HEK293T (cell line): ENCODE data around the gene RAB31.

Source experiments
- BHLHE40 ChIP-seq: fragments of 450-650 bp; IDR thresholded peaks from 2 replicates; pipeline ENCODE4 v1.6.1; 2016; ENCODE audit warnings: mild to moderate bottlenecking, moderate library complexity, borderline replicate concordance
- ELF4 ChIP-seq: fragments of 450-650 bp; IDR thresholded peaks from 2 replicates; pipeline ENCODE4 v1.6.1; 2017; ENCODE audit warnings: antibody characterized with exemption
- FOXK2 ChIP-seq: fragments of 450-650 bp; IDR thresholded peaks from 2 replicates; pipeline ENCODE4 v1.6.1; 2016; ENCODE audit warnings: mild to moderate bottlenecking
- FOXM1 ChIP-seq: fragments of 450-650 bp; IDR thresholded peaks from 2 replicates; pipeline ENCODE4 v1.6.1; 2017; ENCODE audit warnings: mild to moderate bottlenecking, borderline replicate concordance
- SP1 ChIP-seq: fragments of 450-650 bp; IDR thresholded peaks from 2 replicates; pipeline ENCODE4 v1.6.1; 2017
- ZNF384 ChIP-seq: fragments of 450-650 bp; IDR thresholded peaks from 2 replicates; pipeline ENCODE4 v1.6.1; 2016
- TF ChIP-seq, protein P1 (sequence below): fragments of 450-650 bp; IDR thresholded peaks from 2 replicates; pipeline ENCODE4 v1.6.1; 2016

DNA sequence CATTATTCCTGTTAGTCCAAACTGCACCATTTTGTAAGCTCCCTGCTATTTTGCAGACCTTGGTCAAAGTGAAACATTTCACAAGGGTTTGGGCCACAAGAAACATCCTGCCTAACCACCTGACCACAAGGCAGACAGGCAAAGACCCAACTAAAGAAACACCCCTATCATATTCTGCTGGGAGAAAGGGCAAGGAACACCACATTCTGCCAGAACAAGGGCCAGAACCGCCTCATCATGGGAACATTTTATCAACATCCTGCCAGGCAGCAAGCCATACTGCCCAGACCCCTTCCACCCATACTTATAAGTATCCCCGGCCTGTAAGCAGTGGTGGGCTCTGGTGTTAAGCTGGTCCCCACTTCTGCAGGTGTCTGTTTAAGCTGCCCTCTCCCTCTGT, 12.0 kb upstream of the RAB31 start:
- TF ChIP-seq BHLHE40 (no peak), ZNF384 (no peak), FOXM1 (no peak), FOXK2 (no peak), ELF4 (no peak), SP1 (no peak)
- TF ChIP-seq, protein P1, sequence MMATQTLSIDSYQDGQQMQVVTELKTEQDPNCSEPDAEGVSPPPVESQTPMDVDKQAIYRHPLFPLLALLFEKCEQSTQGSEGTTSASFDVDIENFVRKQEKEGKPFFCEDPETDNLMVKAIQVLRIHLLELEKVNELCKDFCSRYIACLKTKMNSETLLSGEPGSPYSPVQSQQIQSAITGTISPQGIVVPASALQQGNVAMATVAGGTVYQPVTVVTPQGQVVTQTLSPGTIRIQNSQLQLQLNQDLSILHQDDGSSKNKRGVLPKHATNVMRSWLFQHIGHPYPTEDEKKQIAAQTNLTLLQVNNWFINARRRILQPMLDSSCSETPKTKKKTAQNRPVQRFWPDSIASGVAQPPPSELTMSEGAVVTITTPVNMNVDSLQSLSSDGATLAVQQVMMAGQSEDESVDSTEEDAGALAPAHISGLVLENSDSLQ, result no peak
